HepG2 (cell line): Measurements from ENCODE around the gene EMID1. TPM values are rescaled to one million over a fixed set of nuclear protein-coding genes. Genes with fewer than 3 reads are reported as not detected.

ENCODE experiments used
- ZNF121 ChIP-seq: sonication (generic); formaldehyde crosslinking; IDR thresholded peaks from 2 replicates; pipeline ENCODE4 v1.5.0; 2020; ENCODE audit warnings: mild to moderate bottlenecking, missing genetic modification reagents
- polyA plus RNA-seq, 8 experiments: library from polyadenylated mRNA; depleted of rRNA in 3 of 8; stranded (reverse) in 7 of 8; unstranded in 1 of 8; fragments of >200 nt; fragmentation: Illumina TruSeq in 4 of 8; extraction: Trizol in 4 of 8; gene quantifications; 2 replicates each; pipeline versions ENCODE4 v1.2.1 to v1.2.3, GENCODE V29; 2011 to 2016; ENCODE audit warnings: low read depth in 4 of 8, missing spikeins in 1 of 8, mixed read lengths in 1 of 8; ENCODE audit not compliant: insufficient read depth in 1 of 8
- total RNA-seq, 5 experiments: library from RNA; depleted of rRNA; stranded (reverse); fragments of >200 nt; fragmentation: Illumina TruSeq; extraction: Trizol; gene quantifications; 2 replicates each; pipeline ENCODE4 v1.2.3, GENCODE V29; 2016; ENCODE audit warnings: low read depth in 1 of 5
- TF ChIP-seq, protein P1 (sequence below): sonication (generic); formaldehyde crosslinking; IDR thresholded peaks from 2 replicates; pipeline ENCODE4 v1.5.0; 2020; ENCODE audit warnings: mild to moderate bottlenecking, missing genetic modification reagents, borderline replicate concordance
- TF ChIP-seq, protein P2 (sequence below): sonication (generic); formaldehyde crosslinking; IDR thresholded peaks from 2 replicates; pipeline ENCODE4 v1.5.1; 2020; ENCODE audit warnings: mild to moderate bottlenecking, missing genetic modification reagents
- TF ChIP-seq, protein P3 (sequence below): sonication (generic); formaldehyde crosslinking; IDR thresholded peaks from 2 replicates; pipeline ENCODE4 v1.5.0; 2020; ENCODE audit warnings: mild to moderate bottlenecking, missing genetic modification reagents

Gene EMID1
- total and polyA plus RNA-seq, 2 of the 13 experiments (the other 11 are each of a cell fraction or from before 2014, with no cell fraction given): 0.45 to 0.82 TPM

DNA sequence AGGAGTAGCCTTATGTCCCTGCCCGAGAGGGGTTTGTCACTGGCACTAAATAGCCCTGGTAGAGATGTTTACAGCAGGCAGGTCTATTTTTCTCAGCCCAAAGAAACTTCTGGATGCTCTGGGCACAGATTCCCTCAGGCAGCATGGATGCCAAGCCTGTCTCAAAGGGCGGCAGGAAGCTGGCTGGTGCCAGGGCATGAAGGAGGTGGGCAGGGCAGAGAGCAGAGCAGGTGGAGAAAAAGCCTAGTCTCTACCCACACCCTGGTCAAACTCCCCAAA lies 96.6 kb downstream of the EMID1 start (continued):
- TF ChIP-seq, protein P1, sequence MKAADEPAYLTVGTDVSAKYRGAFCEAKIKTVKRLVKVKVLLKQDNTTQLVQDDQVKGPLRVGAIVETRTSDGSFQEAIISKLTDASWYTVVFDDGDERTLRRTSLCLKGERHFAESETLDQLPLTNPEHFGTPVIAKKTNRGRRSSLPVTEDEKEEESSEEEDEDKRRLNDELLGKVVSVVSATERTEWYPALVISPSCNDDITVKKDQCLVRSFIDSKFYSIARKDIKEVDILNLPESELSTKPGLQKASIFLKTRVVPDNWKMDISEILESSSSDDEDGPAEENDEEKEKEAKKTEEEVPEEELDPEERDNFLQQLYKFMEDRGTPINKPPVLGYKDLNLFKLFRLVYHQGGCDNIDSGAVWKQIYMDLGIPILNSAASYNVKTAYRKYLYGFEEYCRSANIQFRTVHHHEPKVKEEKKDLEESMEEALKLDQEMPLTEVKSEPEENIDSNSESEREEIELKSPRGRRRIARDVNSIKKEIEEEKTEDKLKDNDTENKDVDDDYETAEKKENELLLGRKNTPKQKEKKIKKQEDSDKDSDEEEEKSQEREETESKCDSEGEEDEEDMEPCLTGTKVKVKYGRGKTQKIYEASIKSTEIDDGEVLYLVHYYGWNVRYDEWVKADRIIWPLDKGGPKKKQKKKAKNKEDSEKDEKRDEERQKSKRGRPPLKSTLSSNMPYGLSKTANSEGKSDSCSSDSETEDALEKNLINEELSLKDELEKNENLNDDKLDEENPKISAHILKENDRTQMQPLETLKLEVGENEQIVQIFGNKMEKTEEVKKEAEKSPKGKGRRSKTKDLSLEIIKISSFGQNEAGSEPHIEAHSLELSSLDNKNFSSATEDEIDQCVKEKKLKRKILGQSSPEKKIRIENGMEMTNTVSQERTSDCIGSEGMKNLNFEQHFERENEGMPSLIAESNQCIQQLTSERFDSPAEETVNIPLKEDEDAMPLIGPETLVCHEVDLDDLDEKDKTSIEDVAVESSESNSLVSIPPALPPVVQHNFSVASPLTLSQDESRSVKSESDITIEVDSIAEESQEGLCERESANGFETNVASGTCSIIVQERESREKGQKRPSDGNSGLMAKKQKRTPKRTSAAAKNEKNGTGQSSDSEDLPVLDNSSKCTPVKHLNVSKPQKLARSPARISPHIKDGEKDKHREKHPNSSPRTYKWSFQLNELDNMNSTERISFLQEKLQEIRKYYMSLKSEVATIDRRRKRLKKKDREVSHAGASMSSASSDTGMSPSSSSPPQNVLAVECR: no peak
- TF ChIP-seq, protein P2, sequence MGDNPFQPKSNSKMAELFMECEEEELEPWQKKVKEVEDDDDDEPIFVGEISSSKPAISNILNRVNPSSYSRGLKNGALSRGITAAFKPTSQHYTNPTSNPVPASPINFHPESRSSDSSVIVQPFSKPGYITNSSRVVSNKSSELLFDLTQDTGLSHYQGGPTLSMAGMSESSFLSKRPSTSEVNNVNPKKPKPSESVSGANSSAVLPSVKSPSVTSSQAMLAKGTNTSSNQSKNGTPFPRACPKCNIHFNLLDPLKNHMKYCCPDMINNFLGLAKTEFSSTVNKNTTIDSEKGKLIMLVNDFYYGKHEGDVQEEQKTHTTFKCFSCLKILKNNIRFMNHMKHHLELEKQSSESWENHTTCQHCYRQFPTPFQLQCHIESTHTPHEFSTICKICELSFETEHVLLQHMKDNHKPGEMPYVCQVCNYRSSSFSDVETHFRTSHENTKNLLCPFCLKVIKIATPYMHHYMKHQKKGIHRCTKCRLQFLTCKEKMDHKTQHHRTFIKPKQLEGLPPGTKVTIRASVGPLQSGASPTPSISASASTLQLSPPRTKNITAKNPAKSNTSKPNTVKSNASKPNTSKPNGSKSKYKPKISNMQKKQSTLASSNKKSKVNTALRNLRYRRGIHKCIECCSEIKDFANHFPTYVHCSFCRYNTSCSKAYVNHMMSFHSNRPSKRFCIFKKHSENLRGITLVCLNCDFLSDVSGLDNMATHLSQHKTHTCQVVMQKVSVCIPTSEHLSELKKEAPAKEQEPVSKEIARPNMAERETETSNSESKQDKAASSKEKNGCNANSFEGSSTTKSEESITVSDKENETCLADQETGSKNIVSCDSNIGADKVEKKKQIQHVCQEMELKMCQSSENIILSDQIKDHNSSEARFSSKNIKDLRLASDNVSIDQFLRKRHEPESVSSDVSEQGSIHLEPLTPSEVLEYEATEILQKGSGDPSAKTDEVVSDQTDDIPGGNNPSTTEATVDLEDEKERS (CRISPR knock-in tag): no peak
- TF ChIP-seq, protein P3, sequence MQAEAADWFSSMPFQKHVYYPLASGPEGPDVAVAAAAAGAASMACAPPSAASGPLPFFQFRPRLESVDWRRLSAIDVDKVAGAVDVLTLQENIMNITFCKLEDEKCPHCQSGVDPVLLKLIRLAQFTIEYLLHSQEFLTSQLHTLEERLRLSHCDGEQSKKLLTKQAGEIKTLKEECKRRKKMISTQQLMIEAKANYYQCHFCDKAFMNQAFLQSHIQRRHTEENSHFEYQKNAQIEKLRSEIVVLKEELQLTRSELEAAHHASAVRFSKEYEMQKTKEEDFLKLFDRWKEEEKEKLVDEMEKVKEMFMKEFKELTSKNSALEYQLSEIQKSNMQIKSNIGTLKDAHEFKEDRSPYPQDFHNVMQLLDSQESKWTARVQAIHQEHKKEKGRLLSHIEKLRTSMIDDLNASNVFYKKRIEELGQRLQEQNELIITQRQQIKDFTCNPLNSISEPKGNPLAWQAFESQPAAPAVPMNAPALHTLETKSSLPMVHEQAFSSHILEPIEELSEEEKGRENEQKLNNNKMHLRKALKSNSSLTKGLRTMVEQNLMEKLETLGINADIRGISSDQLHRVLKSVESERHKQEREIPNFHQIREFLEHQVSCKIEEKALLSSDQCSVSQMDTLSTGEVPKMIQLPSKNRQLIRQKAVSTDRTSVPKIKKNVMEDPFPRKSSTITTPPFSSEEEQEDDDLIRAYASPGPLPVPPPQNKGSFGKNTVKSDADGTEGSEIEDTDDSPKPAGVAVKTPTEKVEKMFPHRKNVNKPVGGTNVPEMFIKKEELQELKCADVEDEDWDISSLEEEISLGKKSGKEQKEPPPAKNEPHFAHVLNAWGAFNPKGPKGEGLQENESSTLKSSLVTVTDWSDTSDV (CRISPR knock-in tag): no peak
- TF ChIP-seq ZNF121 (CRISPR knock-in tag): no peak
